Astrocyte (in vitro differentiated cells and primary cell): Measurements from ENCODE around the gene HSPA9. TPM values are rescaled to one million over a fixed set of nuclear protein-coding genes. Genes with fewer than 3 reads are reported as not detected.

Source experiments
- DNase-seq: peaks from one replicate; pipeline ENCODE4 v3.0.0-alpha.2; 2010; ENCODE audit warnings: low read depth
- FAIRE-seq: peaks from 2 replicates; lab custom pipeline; 2011; peaks lifted over from hg19 to GRCh38; lab: Jason Lieb, UNC
- H2AFZ ChIP-seq: 2 replicates; pipeline ENCODE4 v1.6.0; 2012; ENCODE audit warnings: low read depth, low read length, inconsistent platforms
- H3K27ac ChIP-seq: 2 replicates; pipeline ENCODE4 v1.5.1; 2011; ENCODE audit warnings: low read depth, low read length, inconsistent platforms
- H3K27me3 ChIP-seq: 2 replicates; pipeline ENCODE4 v1.6.0; 2011; ENCODE audit warnings: low read length, inconsistent platforms; ENCODE audit not compliant: insufficient read depth
- H3K36me3 ChIP-seq: 2 replicates; pipeline ENCODE4 v1.5.1; 2011; ENCODE audit warnings: low read length, inconsistent platforms; ENCODE audit not compliant: insufficient read depth
- H3K4me1 ChIP-seq: 2 replicates; pipeline ENCODE4 v1.5.1; 2011; ENCODE audit warnings: low read length, inconsistent platforms; ENCODE audit not compliant: insufficient read depth
- H3K4me2 ChIP-seq: 2 replicates; pipeline ENCODE4 v1.6.0; 2012; ENCODE audit warnings: low read length, inconsistent platforms
- H3K4me3 ChIP-seq: 2 replicates; pipeline ENCODE4 v1.5.1; 2011; ENCODE audit warnings: low read depth, mild to moderate bottlenecking, low read length, inconsistent platforms; ENCODE audit not compliant: insufficient read depth
- H3K79me2 ChIP-seq: 2 replicates; pipeline ENCODE4 v1.6.0; 2012; ENCODE audit warnings: mild to moderate bottlenecking, low read length, inconsistent platforms; ENCODE audit not compliant: insufficient read depth
- H3K9ac ChIP-seq: 2 replicates; pipeline ENCODE4 v1.6.0; 2012; ENCODE audit warnings: mild to moderate bottlenecking, low read length, inconsistent platforms
- H3K9me3 ChIP-seq: 2 replicates; pipeline ENCODE4 v1.5.1; 2012; ENCODE audit warnings: low read depth, mild to moderate bottlenecking, low read length, inconsistent platforms; ENCODE audit not compliant: insufficient read depth
- H4K20me1 ChIP-seq: 2 replicates; pipeline ENCODE4 v1.6.0; 2012; ENCODE audit warnings: low read length, inconsistent platforms; ENCODE audit not compliant: insufficient read depth
- H3K27ac Mint-ChIP-seq: one replicate; pipeline ENCODE4 v1.8.0; 2021; ENCODE audit warnings: mild to moderate bottlenecking, mixed read lengths; ENCODE audit not compliant: unreplicated experiment
- H3K27me3 Mint-ChIP-seq: one replicate; pipeline ENCODE4 v1.8.0; 2021; ENCODE audit warnings: low read depth, mixed read lengths; ENCODE audit not compliant: unreplicated experiment
- H3K36me3 Mint-ChIP-seq: one replicate; pipeline ENCODE4 v1.8.0; 2021; ENCODE audit warnings: low read depth, mixed read lengths; ENCODE audit not compliant: unreplicated experiment
- H3K4me1 Mint-ChIP-seq: one replicate; pipeline ENCODE4 v1.8.0; 2021; ENCODE audit warnings: low read depth, mixed read lengths; ENCODE audit not compliant: unreplicated experiment
- H3K4me3 Mint-ChIP-seq: one replicate; pipeline ENCODE4 v1.8.0; 2021; ENCODE audit warnings: mild to moderate bottlenecking, moderate library complexity, mixed read lengths; ENCODE audit not compliant: unreplicated experiment
- H3K9me3 Mint-ChIP-seq: one replicate; pipeline ENCODE4 v1.8.0; 2021; ENCODE audit warnings: mild to moderate bottlenecking, mixed read lengths; ENCODE audit not compliant: unreplicated experiment
- EZH2 ChIP-seq: IDR thresholded peaks from 2 replicates; pipeline ENCODE4 v1.6.1; 2012; ENCODE audit warnings: mild to moderate bottlenecking, low read length, inconsistent platforms; ENCODE audit not compliant: insufficient read depth
- total RNA-seq: library from RNA; stranded (reverse); gene quantifications from 2 replicates; pipeline ENCODE4 v1.2.1, GENCODE V29; 2021
- TF ChIP-seq, protein P1 (sequence below): IDR thresholded peaks from 2 replicates; pipeline ENCODE4 v1.5.1; 2011; ENCODE audit warnings: low read depth, mild to moderate bottlenecking, inconsistent platforms, low read length, moderate library complexity; ENCODE audit not compliant: insufficient read depth

HSPA9 gene
- total RNA-seq, 1 donor from 2014 or later = 266 TPM

GRCh38 chr5:138565100-138565821 is 9.9 kb downstream of the HSPA9 start:
- H3K79me2 ChIP-seq = peaks cover 91% of the 10 kb centered on the region
- H3K27me3 ChIP-seq = no peaks in the 10 kb centered on the region
- peaks cover 31% of the 10 kb centered on the region for H3K4me1 Mint-ChIP-seq
- FAIRE-seq (no peak), DNase-seq (no peak)
- no peaks in the 10 kb centered on the region for H3K27me3 Mint-ChIP-seq
- H3K4me3 Mint-ChIP-seq = no peak overlapping the region
- H3K4me1 ChIP-seq = peaks cover 15% of the 10 kb centered on the region
- peaks cover 88% of the 10 kb centered on the region for H3K36me3 ChIP-seq
- peaks cover 23% of the 10 kb centered on the region for H3K36me3 Mint-ChIP-seq
- no peak overlapping the region for H3K4me3 ChIP-seq
- H3K27ac Mint-ChIP-seq = no peak overlapping the region
- no peak for TF ChIP-seq EZH2
- TF ChIP-seq, protein P1, sequence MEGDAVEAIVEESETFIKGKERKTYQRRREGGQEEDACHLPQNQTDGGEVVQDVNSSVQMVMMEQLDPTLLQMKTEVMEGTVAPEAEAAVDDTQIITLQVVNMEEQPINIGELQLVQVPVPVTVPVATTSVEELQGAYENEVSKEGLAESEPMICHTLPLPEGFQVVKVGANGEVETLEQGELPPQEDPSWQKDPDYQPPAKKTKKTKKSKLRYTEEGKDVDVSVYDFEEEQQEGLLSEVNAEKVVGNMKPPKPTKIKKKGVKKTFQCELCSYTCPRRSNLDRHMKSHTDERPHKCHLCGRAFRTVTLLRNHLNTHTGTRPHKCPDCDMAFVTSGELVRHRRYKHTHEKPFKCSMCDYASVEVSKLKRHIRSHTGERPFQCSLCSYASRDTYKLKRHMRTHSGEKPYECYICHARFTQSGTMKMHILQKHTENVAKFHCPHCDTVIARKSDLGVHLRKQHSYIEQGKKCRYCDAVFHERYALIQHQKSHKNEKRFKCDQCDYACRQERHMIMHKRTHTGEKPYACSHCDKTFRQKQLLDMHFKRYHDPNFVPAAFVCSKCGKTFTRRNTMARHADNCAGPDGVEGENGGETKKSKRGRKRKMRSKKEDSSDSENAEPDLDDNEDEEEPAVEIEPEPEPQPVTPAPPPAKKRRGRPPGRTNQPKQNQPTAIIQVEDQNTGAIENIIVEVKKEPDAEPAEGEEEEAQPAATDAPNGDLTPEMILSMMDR = no peak
- H4K20me1 ChIP-seq = peaks cover 85% of the 10 kb centered on the region
- H3K9me3 Mint-ChIP-seq = no peaks in the 10 kb centered on the region
- no peak overlapping the region for H2AFZ ChIP-seq
- H3K27ac ChIP-seq = no peak overlapping the region
- H3K9me3 ChIP-seq = no peaks in the 10 kb centered on the region
- H3K9ac ChIP-seq = no peak overlapping the region
- H3K4me2 ChIP-seq = no peak overlapping the region

GRCh38 chr5:138564242-138564641 is 11.0 kb downstream of the HSPA9 start:
- peaks cover 11% of the 10 kb centered on the region for H3K4me1 ChIP-seq
- H3K27ac Mint-ChIP-seq = no peak overlapping the region
- DNase-seq (no peak), FAIRE-seq (no peak)
- no peak overlapping the region for H2AFZ ChIP-seq
- no peak overlapping the region for H3K4me3 ChIP-seq
- H3K79me2 ChIP-seq = peaks cover 90% of the 10 kb centered on the region
- H3K4me3 Mint-ChIP-seq = no peak overlapping the region
- H3K27ac ChIP-seq = no peak overlapping the region
- H3K4me2 ChIP-seq = no peak overlapping the region
- H3K36me3 Mint-ChIP-seq = peaks cover 24% of the 10 kb centered on the region
- peaks cover 85% of the 10 kb centered on the region for H4K20me1 ChIP-seq
- peaks cover 26% of the 10 kb centered on the region for H3K4me1 Mint-ChIP-seq
- no peak overlapping the region for H3K9ac ChIP-seq
- TF ChIP-seq, protein P1 = no peak
- no peak for TF ChIP-seq EZH2
- H3K27me3 ChIP-seq = no peaks in the 10 kb centered on the region
- no peaks in the 10 kb centered on the region for H3K9me3 ChIP-seq
- H3K9me3 Mint-ChIP-seq = no peaks in the 10 kb centered on the region
- no peaks in the 10 kb centered on the region for H3K27me3 Mint-ChIP-seq
- H3K36me3 ChIP-seq = peaks cover 89% of the 10 kb centered on the region
